Activated T-helper 17 cell treated with anti-CD3 and anti-CD28 coated beads, Interleukin-2, amount 50 U/mL, for 72 hours (primary cell): ENCODE measurements around the gene MFF. TPM values are rescaled to one million over a fixed set of nuclear protein-coding genes. Genes with fewer than 3 reads are reported as not detected.
"Not testable (repeated sequence)": the region's sequence is repeated elsewhere in the genome, so short reads cannot be mapped to it uniquely, and the experiment has no call there.

Experiments used
- ATAC-seq: fragments of 150-1000 bp; cut with Tn5 transposase; replicated peaks from 2 replicates; pipeline ENCODE4 v1.10.0; 2021; ENCODE audit warnings: mild to moderate bottlenecking, moderate library complexity
- H3K27ac Mint-ChIP-seq: one replicate; pipeline ENCODE4 v1.8.0; 2022; ENCODE audit warnings: mixed read lengths
- H3K27me3 Mint-ChIP-seq: one replicate; pipeline ENCODE4 v1.8.0; 2022; ENCODE audit warnings: mixed read lengths
- H3K36me3 Mint-ChIP-seq: one replicate; pipeline ENCODE4 v1.8.0; 2022; ENCODE audit warnings: low read depth, mild to moderate bottlenecking, mixed read lengths
- H3K4me1 Mint-ChIP-seq: one replicate; pipeline ENCODE4 v1.8.0; 2022; ENCODE audit warnings: mixed read lengths
- H3K4me3 Mint-ChIP-seq: one replicate; pipeline ENCODE4 v1.8.0; 2022; ENCODE audit warnings: mild to moderate bottlenecking, mixed read lengths
- H3K9me3 Mint-ChIP-seq: one replicate; pipeline ENCODE4 v1.8.0; 2022; ENCODE audit warnings: mixed read lengths
- total RNA-seq, 2 donors: library from RNA; stranded (reverse); gene quantifications; one replicate each; pipeline ENCODE4 v1.2.3, GENCODE V29; 2022

MFF gene
- total RNA-seq, 2 donors from 2014 or later = 75.9 to 77.9 TPM

- Mint-ChIP-seq H3K9me3 (no peaks in the 10 kb centered on the region), H3K4me3 (no peak overlapping the region), H3K36me3 (no peaks in the 10 kb centered on the region), H3K27ac (no peak overlapping the region), H3K4me1 (peaks cover 4% of the 10 kb centered on the region), H3K27me3 (peaks cover 4% of the 10 kb centered on the region)
- no peak for ATAC-seq
Measured at GRCh38 chr2:227377467-227378351, 52.7 kb downstream of the MFF start.

GRCh38 chr2:227378371-227378782 lies 53.3 kb downstream of the MFF start:
- Mint-ChIP-seq H3K9me3 (no peaks in the 10 kb centered on the region), H3K27ac (no peak overlapping the region), H3K4me3 (no peak overlapping the region), H3K36me3 (no peaks in the 10 kb centered on the region), H3K27me3 (no peaks in the 10 kb centered on the region), H3K4me1 (peaks cover 5% of the 10 kb centered on the region)
- ATAC-seq = no peak

GRCh38 chr2:227379095-227379494 lies 54.0 kb downstream of the MFF start, which contains the start of gene TM4SF20:
Gene TM4SF20 (minus strand): TSS chr2:227379306. CDS start chr2:227379268, 38 bp downstream.
- H3K4me1 Mint-ChIP-seq = peaks cover 5% of the 10 kb centered on the region
- no peak for ATAC-seq
- H3K27ac Mint-ChIP-seq = no peak within 1 kb of the TSS
- no peaks in the 10 kb centered on the region for H3K9me3 Mint-ChIP-seq
- peaks cover 3% of the 10 kb centered on the region for H3K27me3 Mint-ChIP-seq
- H3K4me3 Mint-ChIP-seq = no peak within 1 kb of the TSS
- H3K36me3 Mint-ChIP-seq = no peaks in the 10 kb centered on the region

- ATAC-seq = peak; percentile 32
- not testable (repeated sequence) for H3K27me3 Mint-ChIP-seq
Measured at GRCh38 chr2:227382241-227382835, 57.3 kb downstream of the MFF start.

GRCh38 chr2:227383686-227384085 lies 58.6 kb downstream of the MFF start:
- H3K27me3 Mint-ChIP-seq = peaks cover 3% of the 10 kb centered on the region
- peaks cover 5% of the 10 kb centered on the region for H3K4me1 Mint-ChIP-seq
- H3K27ac Mint-ChIP-seq = no peak overlapping the region
- H3K9me3 Mint-ChIP-seq = no peaks in the 10 kb centered on the region
- no peaks in the 10 kb centered on the region for H3K36me3 Mint-ChIP-seq
- no peak for ATAC-seq
- H3K4me3 Mint-ChIP-seq = no peak overlapping the region

More at GRCh38 chr2:227382241-227382835, 57.3 kb downstream of the MFF start:
- H3K27ac Mint-ChIP-seq, H3K4me3 Mint-ChIP-seq, H3K36me3 Mint-ChIP-seq, H3K4me1 Mint-ChIP-seq, H3K9me3 Mint-ChIP-seq: not testable (repeated sequence)

- Mint-ChIP-seq H3K4me1 (peaks cover 5% of the 10 kb centered on the region), H3K27ac (no peak overlapping the region), H3K27me3 (peaks cover 3% of the 10 kb centered on the region), H3K9me3 (no peaks in the 10 kb centered on the region), H3K4me3 (no peak overlapping the region), H3K36me3 (no peaks in the 10 kb centered on the region)
- ATAC-seq = no peak
Measured at GRCh38 chr2:227386630-227387029, 61.6 kb downstream of the MFF start.

- not testable (repeated sequence) for ATAC-seq, H3K27ac Mint-ChIP-seq, H3K9me3 Mint-ChIP-seq, H3K4me1 Mint-ChIP-seq, H3K4me3 Mint-ChIP-seq, H3K27me3 Mint-ChIP-seq, H3K36me3 Mint-ChIP-seq
Measured at GRCh38 chr2:227387583-227387982, 62.5 kb downstream of the MFF start, which contains the start of gene SCYGR1. Gene SCYGR1 (minus strand): TSS chr2:227387949. CDS start chr2:227387949, 0 bp downstream.

- Mint-ChIP-seq H3K9me3 (no peaks in the 10 kb centered on the region), H3K27me3 (peaks cover 3% of the 10 kb centered on the region), H3K4me1 (no peaks in the 10 kb centered on the region), H3K4me3 (no peak overlapping the region), H3K27ac (no peak overlapping the region), H3K36me3 (no peaks in the 10 kb centered on the region)
- no peak for ATAC-seq
Measured at GRCh38 chr2:227388537-227389011, 63.5 kb downstream of the MFF start.

GRCh38 chr2:227389231-227389630 lies 64.2 kb downstream of the MFF start:
- no peak for ATAC-seq
- H3K9me3 Mint-ChIP-seq = no peaks in the 10 kb centered on the region
- H3K4me1 Mint-ChIP-seq = no peaks in the 10 kb centered on the region
- no peaks in the 10 kb centered on the region for H3K27me3 Mint-ChIP-seq
- no peak overlapping the region for H3K4me3 Mint-ChIP-seq
- H3K27ac Mint-ChIP-seq = no peak overlapping the region
- H3K36me3 Mint-ChIP-seq = no peaks in the 10 kb centered on the region

- Mint-ChIP-seq H3K4me1 (no peaks in the 10 kb centered on the region), H3K27me3 (no peaks in the 10 kb centered on the region), H3K36me3 (no peaks in the 10 kb centered on the region), H3K4me3 (no peak overlapping the region), H3K9me3 (no peaks in the 10 kb centered on the region), H3K27ac (no peak overlapping the region)
- no peak for ATAC-seq
Measured at GRCh38 chr2:227389661-227390060, 64.6 kb downstream of the MFF start.

GRCh38 chr2:227390468-227391256 lies 65.6 kb downstream of the MFF start:
- no peak overlapping the region for H3K4me3 Mint-ChIP-seq
- no peak for ATAC-seq
- H3K9me3 Mint-ChIP-seq = no peaks in the 10 kb centered on the region
- H3K4me1 Mint-ChIP-seq = no peaks in the 10 kb centered on the region
- no peak overlapping the region for H3K27ac Mint-ChIP-seq
- H3K27me3 Mint-ChIP-seq = no peaks in the 10 kb centered on the region
- no peaks in the 10 kb centered on the region for H3K36me3 Mint-ChIP-seq

GRCh38 chr2:227394401-227394800 lies 69.3 kb downstream of the MFF start:
- H3K27ac Mint-ChIP-seq = no peak overlapping the region
- no peaks in the 10 kb centered on the region for H3K27me3 Mint-ChIP-seq
- ATAC-seq = no peak
- H3K9me3 Mint-ChIP-seq = no peaks in the 10 kb centered on the region
- H3K4me1 Mint-ChIP-seq = peaks cover 6% of the 10 kb centered on the region
- no peaks in the 10 kb centered on the region for H3K36me3 Mint-ChIP-seq
- no peak overlapping the region for H3K4me3 Mint-ChIP-seq

GRCh38 chr2:227395556-227395955 lies 70.5 kb downstream of the MFF start:
- peaks cover 6% of the 10 kb centered on the region for H3K4me1 Mint-ChIP-seq
- no peak for ATAC-seq

GRCh38 chr2:227397562-227397961 lies 72.5 kb downstream of the MFF start:
- Mint-ChIP-seq H3K4me3 (no peak overlapping the region), H3K4me1 (peaks cover 6% of the 10 kb centered on the region)
- no peak for ATAC-seq

More at GRCh38 chr2:227395556-227395955, 70.5 kb downstream of the MFF start:
- no peaks in the 10 kb centered on the region for H3K36me3 Mint-ChIP-seq
- H3K9me3 Mint-ChIP-seq = no peaks in the 10 kb centered on the region
- no peak overlapping the region for H3K4me3 Mint-ChIP-seq
- H3K27ac Mint-ChIP-seq = no peak overlapping the region
- H3K27me3 Mint-ChIP-seq = no peaks in the 10 kb centered on the region

More at GRCh38 chr2:227397562-227397961, 72.5 kb downstream of the MFF start:
- Mint-ChIP-seq H3K27me3 (peaks cover 4% of the 10 kb centered on the region), H3K27ac (no peak overlapping the region), H3K9me3 (no peaks in the 10 kb centered on the region), H3K36me3 (no peaks in the 10 kb centered on the region)
